Activated naive CD8-positive, alpha-beta T cell treated with anti-CD3 and anti-CD28 coated beads, Interleukin-2, amount 10 ng/mL, durations not matched to agents 7 days and 5 days (primary cell): Measurements from ENCODE around the gene HIPK2. TPM values are rescaled to one million over a fixed set of nuclear protein-coding genes. Genes with fewer than 3 reads are reported as not detected.

Experiments used
- ATAC-seq: fragments of 150-1000 bp; cut with Tn5 transposase; one replicate; pipeline ENCODE4 v1.10.0; 2021; ENCODE audit warnings: low read depth, moderate library complexity
- POLR2A ChIA-PET: fragments of 350-600 bp; sonication (Branson Sonifier 250); formaldehyde crosslinking; loops from one replicate; lab custom pipeline; 2021; ENCODE audit warnings: antibody characterized with exemption; lab: Charles Lee
- DNase-seq: peaks from one replicate; pipeline ENCODE4 v3.0.0; 2021
- H3K27ac Mint-ChIP-seq: one replicate; pipeline ENCODE4 v1.8.0; 2022; ENCODE audit warnings: mild to moderate bottlenecking, mixed read lengths
- H3K27me3 Mint-ChIP-seq: one replicate; pipeline ENCODE4 v1.8.0; 2022; ENCODE audit warnings: mild to moderate bottlenecking, moderate library complexity, mixed read lengths
- H3K36me3 Mint-ChIP-seq: one replicate; pipeline ENCODE4 v1.8.0; 2021; ENCODE audit warnings: mild to moderate bottlenecking, mixed read lengths
- H3K4me1 Mint-ChIP-seq: one replicate; pipeline ENCODE4 v1.8.0; 2021; ENCODE audit warnings: mixed read lengths
- H3K4me3 Mint-ChIP-seq: one replicate; pipeline ENCODE4 v1.8.0; 2022; ENCODE audit warnings: mild to moderate bottlenecking, moderate library complexity, mixed read lengths
- H3K9me3 Mint-ChIP-seq: one replicate; pipeline ENCODE4 v1.8.0; 2021; ENCODE audit warnings: mixed read lengths
- total RNA-seq, 2 experiments: library from RNA; stranded (reverse); gene quantifications; one replicate each; pipeline ENCODE4 v1.2.3, GENCODE V29; 2021

The HIPK2 gene
- total RNA-seq, result 10 to 100 TPM; 18.4 to 19.5 TPM

- peak within 1 kb of the TSS; percentile 99 for H3K4me3 Mint-ChIP-seq
- H3K27ac Mint-ChIP-seq, result peak within 1 kb of the TSS; percentile 94
- ATAC-seq, result peak; percentile 61
- peak; percentile 77 for DNase-seq
- H3K27me3 Mint-ChIP-seq, result peaks cover 24% of the 10 kb centered on the region
- no peaks in the 10 kb centered on the region for H3K36me3 Mint-ChIP-seq
- peaks cover 31% of the 10 kb centered on the region for H3K4me1 Mint-ChIP-seq
- no peaks in the 10 kb centered on the region for H3K9me3 Mint-ChIP-seq
- POLR2A ChIA-PET, result interaction anchor here (1.1 to 1.7 kb wide), 5 partner anchors 10 to 133 kb away, joined by 3 to 6 read pairs (median 4); no protein-coding TSS in a partner anchor
Observed at GRCh38 chr7:139777948-139778841, at the start of gene HIPK2. HIPK2 (minus strand) TSS chr7:139777998; CDS start chr7:139777623, 375 bp downstream.

GRCh38 chr7:139827042-139827441 lies 49.2 kb upstream of the HIPK2 start:
- ATAC-seq (no peak), DNase-seq (no peak)
- POLR2A ChIA-PET, result interaction anchor here (0.8 kb wide), 1 partner anchor 26 kb away, joined by 3 read pairs; no protein-coding TSS in a partner anchor
- Mint-ChIP-seq H3K27ac (no peak overlapping the region), H3K4me3 (no peak overlapping the region), H3K9me3 (no peaks in the 10 kb centered on the region), H3K4me1 (peaks cover 18% of the 10 kb centered on the region), H3K27me3 (peaks cover 13% of the 10 kb centered on the region), H3K36me3 (no peaks in the 10 kb centered on the region)

- Mint-ChIP-seq H3K4me3 (no peak overlapping the region), H3K36me3 (no peaks in the 10 kb centered on the region), H3K9me3 (no peaks in the 10 kb centered on the region), H3K27ac (no peak overlapping the region), H3K27me3 (peaks cover 13% of the 10 kb centered on the region), H3K4me1 (peaks cover 15% of the 10 kb centered on the region)
- ATAC-seq (no peak), DNase-seq (no peak)
- POLR2A ChIA-PET, result interaction anchor here (0.7 kb wide), 1 partner anchor 193 kb away, joined by 3 read pairs; no protein-coding TSS in a partner anchor
Observed at GRCh38 chr7:139825666-139826290, 48.0 kb upstream of the HIPK2 start.

DNA sequence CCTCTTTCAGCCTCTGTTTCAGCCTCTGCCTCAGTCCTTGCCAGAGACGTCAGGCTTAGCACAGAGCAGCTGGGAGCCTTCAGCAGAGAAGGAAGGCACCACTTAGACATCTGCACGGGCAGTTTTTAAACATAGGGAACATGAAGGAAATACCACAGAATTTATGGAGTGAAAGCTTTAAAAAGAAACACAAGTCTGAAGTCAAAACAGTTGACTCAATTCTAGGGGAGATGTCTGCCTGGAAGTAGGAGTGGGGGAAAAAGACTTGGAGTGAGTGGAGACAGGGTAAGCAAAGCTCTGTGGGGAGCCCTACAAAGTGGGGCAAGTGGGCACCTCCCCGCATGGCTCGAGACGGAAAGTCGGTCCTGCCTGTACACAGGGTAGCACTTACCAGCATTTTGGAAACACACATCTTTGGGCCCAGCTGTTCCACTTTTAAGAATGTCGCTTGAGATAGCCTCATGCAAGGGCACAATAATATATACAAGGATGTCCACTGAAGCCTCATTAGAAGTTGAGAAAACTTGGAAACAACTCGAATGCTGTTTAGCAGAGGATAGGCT lies 46.2 kb upstream of the HIPK2 start:
- Mint-ChIP-seq H3K27me3 (peaks cover 13% of the 10 kb centered on the region), H3K9me3 (no peaks in the 10 kb centered on the region), H3K27ac (no peak overlapping the region), H3K36me3 (no peaks in the 10 kb centered on the region), H3K4me1 (peaks cover 3% of the 10 kb centered on the region), H3K4me3 (no peak overlapping the region)
- POLR2A ChIA-PET, result no interaction called here
- ATAC-seq, result no peak
- no peak for DNase-seq

DNA sequence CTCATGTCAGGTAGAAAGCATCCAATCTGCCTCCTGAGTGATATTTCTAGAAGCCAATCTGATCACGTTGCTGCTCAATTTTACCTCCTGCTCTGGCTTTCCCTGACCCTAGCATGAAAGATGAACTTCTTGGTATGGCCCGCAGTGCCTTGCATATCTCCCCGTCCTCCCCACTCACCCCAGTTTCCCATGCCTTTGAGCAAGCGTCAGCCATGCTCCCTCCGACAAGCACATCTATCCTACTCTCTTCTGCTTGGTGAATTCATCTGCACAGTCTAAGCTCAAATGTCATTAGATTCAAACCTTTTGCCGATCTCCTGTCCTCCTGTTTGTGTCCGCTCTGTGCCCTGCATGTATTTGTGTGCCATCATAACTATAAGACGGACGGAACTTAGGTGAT lies 45.1 kb upstream of the HIPK2 start:
- Mint-ChIP-seq H3K36me3 (no peaks in the 10 kb centered on the region), H3K27me3 (peaks cover 10% of the 10 kb centered on the region), H3K4me3 (no peak overlapping the region), H3K9me3 (no peaks in the 10 kb centered on the region), H3K4me1 (no peaks in the 10 kb centered on the region), H3K27ac (no peak overlapping the region)
- DNase-seq, result no peak
- POLR2A ChIA-PET, result no interaction called here
- no peak for ATAC-seq

DNA sequence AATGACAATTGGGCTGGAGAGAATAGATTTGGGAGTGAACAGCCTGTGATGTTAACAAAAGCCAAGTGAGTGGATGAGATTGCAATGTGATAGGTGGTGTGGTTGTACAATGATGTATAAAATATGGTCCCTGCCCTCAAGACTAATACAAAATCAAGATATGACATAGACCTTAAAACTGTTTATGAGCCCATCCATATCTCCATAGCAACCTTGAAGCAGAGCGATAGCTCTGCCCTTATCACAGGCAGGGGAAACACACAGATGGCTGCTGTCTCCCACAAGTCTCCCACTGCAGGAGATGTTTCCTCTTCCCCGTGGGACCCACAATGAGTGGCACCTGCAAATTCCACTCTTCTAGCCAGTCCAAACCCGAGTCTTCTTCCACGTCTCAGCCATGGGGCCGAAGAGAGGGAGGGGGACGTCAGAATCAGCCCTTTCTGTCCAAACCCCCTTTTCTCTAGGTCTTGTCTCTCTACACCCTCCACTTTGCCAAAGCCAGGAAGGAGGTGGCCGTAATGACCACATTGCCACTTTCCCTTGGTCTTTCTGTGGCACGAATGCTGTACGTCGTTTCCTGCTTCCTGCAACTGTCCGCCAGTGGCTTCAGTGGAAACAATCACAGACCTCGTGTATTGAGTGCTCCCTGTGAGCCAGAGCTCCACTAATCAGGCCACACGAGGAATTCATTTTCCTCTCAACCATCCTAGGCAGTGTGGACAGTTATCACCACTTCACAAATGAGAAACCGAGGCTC lies 43.7 kb upstream of the HIPK2 start:
- Mint-ChIP-seq H3K36me3 (no peaks in the 10 kb centered on the region), H3K27me3 (peaks cover 4% of the 10 kb centered on the region), H3K4me1 (no peaks in the 10 kb centered on the region), H3K27ac (no peak overlapping the region), H3K9me3 (no peaks in the 10 kb centered on the region), H3K4me3 (no peak overlapping the region)
- DNase-seq (no peak), ATAC-seq (no peak)
- POLR2A ChIA-PET, result no interaction called here

DNA sequence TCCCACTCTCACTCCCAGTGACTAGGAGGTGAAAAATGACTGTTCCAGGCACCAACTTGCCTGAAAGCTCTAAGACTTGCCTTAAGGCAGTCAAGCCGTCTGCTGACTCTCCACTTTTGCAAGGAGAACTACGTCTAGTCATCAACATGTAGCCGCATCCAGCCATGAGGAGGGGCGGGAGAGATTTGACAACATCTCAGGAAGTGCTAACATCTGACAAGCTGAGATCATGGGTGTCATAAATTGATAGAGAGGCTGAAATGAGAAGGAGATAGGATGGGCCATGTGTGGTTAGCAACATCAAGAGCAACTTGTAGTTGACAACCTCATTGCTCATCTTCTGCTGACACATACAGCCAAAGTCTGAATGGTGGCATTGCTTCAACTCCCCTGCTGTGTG lies 42.3 kb upstream of the HIPK2 start:
- H3K9me3 Mint-ChIP-seq, result peaks cover 5% of the 10 kb centered on the region
- no peak overlapping the region for H3K4me3 Mint-ChIP-seq
- H3K4me1 Mint-ChIP-seq, result no peaks in the 10 kb centered on the region
- no peaks in the 10 kb centered on the region for H3K27me3 Mint-ChIP-seq
- ATAC-seq (no peak), DNase-seq (no peak)
- POLR2A ChIA-PET, result no interaction called here
- no peak overlapping the region for H3K27ac Mint-ChIP-seq
- H3K36me3 Mint-ChIP-seq, result no peaks in the 10 kb centered on the region

GRCh38 chr7:139817249-139817648 lies 39.5 kb upstream of the HIPK2 start:
- ATAC-seq (no peak), DNase-seq (no peak)
- POLR2A ChIA-PET, result no interaction called here
- Mint-ChIP-seq H3K27ac (no peak overlapping the region), H3K9me3 (peaks cover 8% of the 10 kb centered on the region), H3K27me3 (no peaks in the 10 kb centered on the region), H3K4me3 (no peak overlapping the region), H3K4me1 (peaks cover 10% of the 10 kb centered on the region), H3K36me3 (no peaks in the 10 kb centered on the region)

- ATAC-seq (peak; percentile 84), DNase-seq (no peak)
- Mint-ChIP-seq H3K27me3 (no peaks in the 10 kb centered on the region), H3K4me1 (peaks cover 17% of the 10 kb centered on the region), H3K9me3 (peaks cover 8% of the 10 kb centered on the region), H3K4me3 (no peak overlapping the region), H3K27ac (no peak overlapping the region), H3K36me3 (no peaks in the 10 kb centered on the region)
- POLR2A ChIA-PET, result no interaction called here
Observed at GRCh38 chr7:139813689-139814088, 35.9 kb upstream of the HIPK2 start.

- H3K27ac Mint-ChIP-seq, result no peak overlapping the region
- H3K36me3 Mint-ChIP-seq, result no peaks in the 10 kb centered on the region
- POLR2A ChIA-PET, result no interaction called here
- DNase-seq (no peak), ATAC-seq (no peak)
- H3K9me3 Mint-ChIP-seq, result peaks cover 8% of the 10 kb centered on the region
- H3K4me3 Mint-ChIP-seq, result no peak overlapping the region
- H3K4me1 Mint-ChIP-seq, result peaks cover 17% of the 10 kb centered on the region
- no peaks in the 10 kb centered on the region for H3K27me3 Mint-ChIP-seq
Observed at GRCh38 chr7:139813151-139813550, 35.4 kb upstream of the HIPK2 start.

GRCh38 chr7:139811066-139811465 lies 33.3 kb upstream of the HIPK2 start:
- DNase-seq (no peak), ATAC-seq (no peak)
- no peak overlapping the region for H3K27ac Mint-ChIP-seq
- peaks cover 17% of the 10 kb centered on the region for H3K4me1 Mint-ChIP-seq
- H3K27me3 Mint-ChIP-seq, result no peaks in the 10 kb centered on the region
- POLR2A ChIA-PET, result no interaction called here
- no peaks in the 10 kb centered on the region for H3K36me3 Mint-ChIP-seq
- H3K9me3 Mint-ChIP-seq, result peaks cover 7% of the 10 kb centered on the region
- no peak overlapping the region for H3K4me3 Mint-ChIP-seq

- DNase-seq, result no peak
- Mint-ChIP-seq H3K4me3 (no peak overlapping the region), H3K4me1 (peaks cover 13% of the 10 kb centered on the region), H3K27me3 (no peaks in the 10 kb centered on the region), H3K9me3 (peaks cover 4% of the 10 kb centered on the region), H3K36me3 (no peaks in the 10 kb centered on the region), H3K27ac (no peak overlapping the region)
- POLR2A ChIA-PET, result no interaction called here
- no peak for ATAC-seq
Observed at GRCh38 chr7:139808846-139809442, 31.1 kb upstream of the HIPK2 start.

DNA sequence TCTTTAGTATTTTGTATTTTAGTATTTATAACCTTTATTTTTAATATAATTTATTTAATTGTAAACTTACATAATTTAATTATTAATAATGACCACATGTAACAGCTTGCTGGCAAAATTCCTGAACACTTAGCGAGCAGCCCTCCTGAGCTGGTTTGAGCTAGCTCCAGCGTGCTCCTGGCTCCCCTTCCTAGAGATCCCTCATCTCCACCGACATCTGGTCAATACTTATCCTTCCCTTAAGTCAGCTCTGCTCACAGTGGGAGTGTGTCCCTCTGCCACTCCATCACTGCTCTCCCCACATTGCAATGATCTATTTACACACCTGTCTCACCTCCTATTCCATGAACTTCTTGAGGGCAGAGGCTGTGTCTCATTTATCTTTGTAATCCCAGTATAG lies 30.6 kb upstream of the HIPK2 start:
- Mint-ChIP-seq H3K4me1 (peaks cover 8% of the 10 kb centered on the region), H3K4me3 (no peak overlapping the region), H3K27ac (no peak overlapping the region), H3K9me3 (peaks cover 4% of the 10 kb centered on the region), H3K27me3 (no peaks in the 10 kb centered on the region), H3K36me3 (no peaks in the 10 kb centered on the region)
- ATAC-seq, result no peak
- POLR2A ChIA-PET, result no interaction called here
- no peak for DNase-seq
